Heart left ventricle (tissue), 16 donors: ENCODE measurements around the gene CNTRL. TPM values are rescaled to one million over a fixed set of nuclear protein-coding genes. Genes with fewer than 3 reads are reported as not detected.
A peak's percentile ranks its signal among the peaks of the same experiment; 100 is the strongest.
"Not testable (repeated sequence)": the region's sequence is repeated elsewhere in the genome, so short reads cannot be mapped to it uniquely, and the experiment has no call there.

Experiments
- ATAC-seq, 4 donors: fragments of 200-7000 bp; cut with Tn5 transposase; one replicate each; pipeline ENCODE4 v1.9.1; 2020 to 2022; ENCODE audit warnings: moderate library complexity in 4 of 4, mild to moderate bottlenecking in 3 of 4, moderate number of reproducible peaks in 1 of 4
- DNase-seq, 5 donors: peaks; one replicate each; pipeline ENCODE4 v3.0.0-alpha.2; 2020
- H3K27ac ChIP-seq, 12 donors: fragments of 200-600 bp; sonication (generic) in 4 of 12; one replicate each; pipeline versions ENCODE4 v1.5.0 to v1.8.0; 2016 to 2022; ENCODE audit warnings: mild to moderate bottlenecking in 2 of 12
- H3K27me3 ChIP-seq, 9 donors: fragments of 200-600 bp; sonication (generic) in 2 of 9; one replicate each; pipeline versions ENCODE4 v1.5.1 to v1.8.0; 2016 to 2022; ENCODE audit warnings: mild to moderate bottlenecking in 3 of 9
- H3K36me3 ChIP-seq, 9 donors: fragments of 200-600 bp; sonication (generic) in 2 of 9; one replicate each; pipeline versions ENCODE4 v1.5.0 to v1.8.0; 2018 to 2022; ENCODE audit warnings: mild to moderate bottlenecking in 2 of 9
- H3K4me1 ChIP-seq, 12 donors: fragments of 200-600 bp; sonication (generic) in 4 of 12; one replicate each; pipeline versions ENCODE4 v1.5.0 to v1.8.0; 2016 to 2022; ENCODE audit warnings: mild to moderate bottlenecking in 3 of 12
- H3K4me3 ChIP-seq, 12 donors: fragments of 200-600 bp; sonication (generic) in 4 of 12; one replicate each; pipeline versions ENCODE4 v1.5.0 to v1.8.0; 2017 to 2022; ENCODE audit warnings: mild to moderate bottlenecking in 9 of 12, moderate library complexity in 4 of 12
- H3K9me3 ChIP-seq, 12 donors: fragments of 200-600 bp; sonication (generic) in 4 of 12; one replicate each; pipeline versions ENCODE4 v1.5.0 to v1.8.0; 2016 to 2022; ENCODE audit warnings: mild to moderate bottlenecking in 1 of 12
- POLR2A ChIP-seq, 2 donors: fragments of 450-650 bp; IDR thresholded peaks; one replicate each; pipeline ENCODE4 v1.6.1; 2017; ENCODE audit warnings: antibody characterized with exemption in 2 of 2, mild to moderate bottlenecking in 2 of 2, moderate library complexity in 2 of 2
- WGBS, 4 donors: extraction: QIAGEN DNeasy Blood & Tissue Kit in 2 of 4; methylation state at CpG; one replicate each; pipeline versions ENCODE4 v1.1.5 to v1.1.7; 2013 to 2018; 5-methylcytosine and 5-hydroxymethylcytosine counted together
- intact Hi-C, 10 donors: fragments of 100-400 bp; cut with DNase I; formaldehyde crosslinking; loops; one replicate each; pipeline versions ENCODE4 v1.11.1 to v1.14.2; 2022
- polyA plus RNA-seq, 2 donors: library from polyadenylated mRNA; stranded (reverse); fragments of 200-250 nt; gene quantifications; one replicate each; pipeline ENCODE4 v1.2.3, GENCODE V29; 2013
- total RNA-seq, 9 donors: library from RNA; depleted of rRNA in 2 of 9; stranded (reverse); fragments of >200 nt in 2 of 9; fragmentation: NEBNext Ultra II Directional in 3 of 9; extraction: Animal tissue kit (Norgen Biotek cat#: 25700) in 3 of 9; gene quantifications; one replicate each; pipeline versions ENCODE4 v1.1.0 to v1.2.4, GENCODE V29; 2016 to 2023
- TF ChIP-seq, protein P1 (sequence below), 12 donors: fragments of 200-600 bp; sonication (generic) in 4 of 12; IDR thresholded peaks; one replicate each; pipeline versions ENCODE4 v1.5.0 to v1.8.0; 2018 to 2022; ENCODE audit warnings: antibody characterized with exemption in 12 of 12, mild to moderate bottlenecking in 5 of 12
- donor health status: ischemic (EF 13 %, LVEDD 7.1; RV severe dilation, severe dysfunction).
- donor health status: healthy with polysubstance abuse.
- donor health status: DM: no; HTN: yes; CAD: no.
- donor health status: DM: no; HTN: no; CAD: no.
- donor health status: ischemic (EF 25% LVEDD 6.9; RV normal size, moderate dysfunction).
- donor health status: ischemic (EF 25% LVEDD 5.7; RV mildly dilated, moderate dysfunction).
- donor health status: healthy.
- donor health status: DM: yes; HTN: yes; CAD: no.
- donor health status: ischemic (EF 35%, LVEDD 5.7; RV mildly dilated, moderate dysfunction).
- donor health status: nonischemic (EF 11% LVEDD 7.7; RV severe dilation, severe dysfunction).
- donor health status: DM: yes; HTN: yes; CAD: no.
- donor health status: PGD.
- donor health status: ischemic (EF 29% LVEDD 5.4; RV normal size, mild dysfunction).
- donor health status: nonischemic (EF 23%, LVEDD 6.1; RV moderate dilation, normal function).

The CNTRL gene
- total and polyA plus RNA-seq, 11 donors = 2.5 to 11.4 (median 3.7) TPM

DNA sequence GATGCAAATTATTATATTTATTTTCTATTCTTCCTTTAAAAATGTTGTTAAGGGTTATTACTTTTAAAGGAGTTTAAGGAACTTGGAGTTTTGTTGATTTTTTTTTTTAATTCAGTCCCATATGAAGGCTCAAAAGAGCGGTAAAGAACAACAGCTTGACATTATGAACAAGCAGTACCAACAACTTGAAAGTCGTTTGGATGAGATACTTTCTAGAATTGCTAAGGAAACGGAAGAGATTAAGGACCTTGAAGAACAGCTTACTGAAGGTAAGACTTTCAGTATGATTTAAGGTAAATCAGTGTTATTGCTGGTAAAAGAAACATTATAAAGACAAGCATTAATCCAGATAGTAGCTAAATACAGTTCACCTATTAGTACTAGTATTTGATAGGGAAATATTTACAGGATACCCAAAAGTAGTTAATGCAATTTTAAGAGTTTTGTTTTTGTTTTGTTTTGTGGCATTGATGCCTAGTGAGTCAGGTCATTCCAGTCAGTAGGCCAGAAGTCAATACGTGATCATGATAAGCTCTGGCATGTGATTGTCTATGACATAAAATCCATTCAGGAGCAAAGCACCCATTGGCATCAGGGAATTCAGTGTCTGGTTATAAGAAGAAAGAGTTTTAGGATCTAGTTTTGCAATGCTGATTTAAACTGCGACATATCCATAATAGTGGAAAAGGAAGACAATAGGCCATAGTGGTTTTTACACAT lies 49.2 kb downstream of the CNTRL start:
- Histone ChIP-seq H3K4me1 (peaks cover 0 to 41% (median 10%) of the 10 kb centered on the region in 12 donors), H3K9me3 (no peaks in the 10 kb centered on the region), H3K27me3 (no peaks in the 10 kb centered on the region), H3K36me3 (peaks cover 0 to 31% (median 17%) of the 10 kb centered on the region in 9 donors), H3K4me3 (no peak overlapping the region), H3K27ac (no peak overlapping the region)
- intact Hi-C loops = loop anchor here in 3 of 10 donors (2.0 to 5.0 kb wide), 3 partner anchors 47 to 52 kb away; partner anchors contain the start of gene CNTRL (in 1 of the 3)
- TF ChIP-seq, protein P1, sequence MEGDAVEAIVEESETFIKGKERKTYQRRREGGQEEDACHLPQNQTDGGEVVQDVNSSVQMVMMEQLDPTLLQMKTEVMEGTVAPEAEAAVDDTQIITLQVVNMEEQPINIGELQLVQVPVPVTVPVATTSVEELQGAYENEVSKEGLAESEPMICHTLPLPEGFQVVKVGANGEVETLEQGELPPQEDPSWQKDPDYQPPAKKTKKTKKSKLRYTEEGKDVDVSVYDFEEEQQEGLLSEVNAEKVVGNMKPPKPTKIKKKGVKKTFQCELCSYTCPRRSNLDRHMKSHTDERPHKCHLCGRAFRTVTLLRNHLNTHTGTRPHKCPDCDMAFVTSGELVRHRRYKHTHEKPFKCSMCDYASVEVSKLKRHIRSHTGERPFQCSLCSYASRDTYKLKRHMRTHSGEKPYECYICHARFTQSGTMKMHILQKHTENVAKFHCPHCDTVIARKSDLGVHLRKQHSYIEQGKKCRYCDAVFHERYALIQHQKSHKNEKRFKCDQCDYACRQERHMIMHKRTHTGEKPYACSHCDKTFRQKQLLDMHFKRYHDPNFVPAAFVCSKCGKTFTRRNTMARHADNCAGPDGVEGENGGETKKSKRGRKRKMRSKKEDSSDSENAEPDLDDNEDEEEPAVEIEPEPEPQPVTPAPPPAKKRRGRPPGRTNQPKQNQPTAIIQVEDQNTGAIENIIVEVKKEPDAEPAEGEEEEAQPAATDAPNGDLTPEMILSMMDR (IDR thresholded peaks at IDR 0.05) = no peak
- no peak for TF ChIP-seq POLR2A (IDR thresholded peaks at IDR 0.05)
- 84 to 89% (median 88%) methylated on average over 5 of the region's 5 CpGs for WGBS, 4 donors
- no peak for ATAC-seq
- no peak for DNase-seq

DNA sequence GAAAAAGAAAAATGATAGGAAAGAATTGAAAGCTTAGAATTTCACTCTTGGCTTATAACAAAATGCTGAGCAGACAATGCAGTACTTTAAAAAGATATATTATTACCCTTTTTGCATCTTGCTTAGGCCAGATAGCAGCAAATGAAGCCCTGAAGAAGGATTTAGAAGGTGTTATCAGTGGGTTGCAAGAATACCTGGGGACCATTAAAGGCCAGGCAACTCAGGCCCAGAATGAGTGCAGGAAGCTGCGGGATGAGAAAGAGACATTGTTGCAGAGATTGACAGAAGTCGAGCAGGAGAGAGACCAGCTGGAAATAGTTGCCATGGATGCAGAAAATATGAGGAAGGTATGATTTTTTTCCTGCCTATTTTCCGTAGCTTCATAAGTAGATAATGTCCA lies 50.8 kb downstream of the CNTRL start:
- WGBS, 4 donors = 41 to 61% (median 44%) methylated on average over 3 of the region's 3 CpGs
- H3K4me1 ChIP-seq = peaks cover 0 to 32% (median 10%) of the 10 kb centered on the region in 12 donors
- H3K4me3 ChIP-seq = no peak overlapping the region
- no peak for DNase-seq
- H3K27me3 ChIP-seq = no peaks in the 10 kb centered on the region
- no peak overlapping the region for H3K27ac ChIP-seq
- intact Hi-C loops = loop anchor here in 1 of 10 donors (2.0 kb wide), 1 partner anchor 53 kb away; no protein-coding TSS in a partner anchor
- peaks cover 0 to 31% (median 17%) of the 10 kb centered on the region in 9 donors for H3K36me3 ChIP-seq
- H3K9me3 ChIP-seq = no peaks in the 10 kb centered on the region
- no peak for ATAC-seq
- TF ChIP-seq POLR2A (IDR thresholded peaks at IDR 0.05) = no peak
- TF ChIP-seq, protein P1 (IDR thresholded peaks at IDR 0.05) = no peak

DNA sequence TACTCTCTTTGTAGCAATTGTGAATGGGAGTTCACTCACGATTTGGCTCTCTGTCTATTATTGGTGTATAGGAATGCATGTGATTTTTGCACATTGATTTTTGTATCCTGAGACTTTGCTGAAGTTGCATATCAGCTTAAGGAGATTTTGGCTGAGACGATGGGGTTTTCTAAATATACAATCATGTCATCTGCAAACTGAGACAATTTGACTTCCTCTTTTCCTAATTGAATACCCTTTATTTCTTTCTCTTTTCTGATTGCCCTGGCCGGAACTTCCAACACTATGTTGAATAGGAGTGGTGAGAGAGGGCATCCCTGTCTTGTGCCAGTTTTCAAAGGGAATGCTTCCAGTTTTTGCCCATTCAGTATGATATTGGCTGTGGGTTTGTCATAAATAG lies 54.6 kb downstream of the CNTRL start:
- H3K27me3 ChIP-seq, H3K9me3 ChIP-seq, DNase-seq, H3K27ac ChIP-seq, intact Hi-C loops, ATAC-seq, H3K4me3 ChIP-seq: not testable (repeated sequence)
- WGBS, 4 donors = 83 to 88% (median 87%) methylated on average over 3 of the region's 3 CpGs
- Histone ChIP-seq H3K36me3 (peaks cover 0 to 38% (median 31%) of the 10 kb centered on the region in 9 donors), H3K4me1 (peaks cover 0 to 14% (median 0%) of the 10 kb centered on the region in 12 donors)

DNA sequence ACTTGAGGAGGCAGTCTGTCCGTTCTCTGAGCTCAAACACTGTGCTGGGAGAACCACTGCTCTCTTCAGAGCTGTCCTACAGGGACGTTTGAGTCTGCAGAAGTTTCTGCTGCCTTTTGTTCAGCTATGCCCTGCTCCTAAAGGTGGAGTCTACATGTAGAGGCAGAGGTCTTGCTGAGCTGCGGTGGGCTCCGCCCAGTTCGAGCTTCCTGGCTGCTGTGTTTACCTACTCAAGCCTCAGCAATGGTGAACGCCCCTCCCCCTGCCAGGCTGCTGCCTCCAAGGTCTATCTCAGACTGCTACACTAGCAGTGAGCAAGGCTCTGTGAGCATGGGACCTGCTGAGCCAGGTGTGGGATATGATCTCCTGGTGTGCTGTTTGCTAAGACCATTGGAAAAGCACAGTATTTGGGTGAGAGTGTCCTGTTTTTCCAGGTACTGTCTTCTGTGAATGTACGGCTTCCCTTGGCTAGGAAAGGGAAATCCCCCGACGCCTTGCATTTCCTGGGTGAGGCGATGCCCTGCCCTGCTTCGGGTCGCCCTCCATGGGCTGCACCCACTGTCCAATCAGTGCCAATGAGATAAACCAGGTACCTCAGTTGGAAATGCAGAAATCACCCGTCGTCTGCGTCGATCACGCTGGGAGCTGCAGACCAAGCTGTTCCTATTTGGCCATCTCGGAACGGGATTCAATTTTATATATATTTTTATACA lies 58.5 kb downstream of the CNTRL start:
- Histone ChIP-seq H3K27me3 (no peaks in the 10 kb centered on the region), H3K4me1 (peaks cover 0 to 9% (median 0%) of the 10 kb centered on the region in 12 donors), H3K4me3 (no peak overlapping the region), H3K27ac (peak overlapping the region in 1 of 12 donors; percentile 55), H3K9me3 (no peaks in the 10 kb centered on the region), H3K36me3 (peaks cover 0 to 49% (median 35%) of the 10 kb centered on the region in 9 donors)
- TF ChIP-seq POLR2A (IDR thresholded peaks at IDR 0.05) = no peak
- TF ChIP-seq, protein P1 (IDR thresholded peaks at IDR 0.05) = no peak
- 84 to 95% (median 88%) methylated on average over 18 to 19 of the region's 19 CpGs for WGBS, 4 donors
- DNase-seq (peak in 2 of 5 donors; percentile 21 to 58), ATAC-seq (no peak)
- intact Hi-C loops = no loop called here
